ENCODE data around the gene WAS. TPM values are rescaled to one million over a fixed set of nuclear protein-coding genes. Genes with fewer than 3 reads are reported as not detected.

The WAS gene
- total RNA-seq, 4 donors from 2014 or later: 1.4 to 4.8 (median 3.3) TPM

GRCh38 chrX:48736303-48736702, 52.7 kb downstream of the WAS start:
- Histone ChIP-seq H3K4me3 (replicated peaks in 1 of 3) (no peak overlapping the region), H3K9me3 (no peaks in the 10 kb centered on the region), H3K36me3 (no peaks in the 10 kb centered on the region), H3K4me1 (peaks cover 4% of the 10 kb centered on the region in 2 donors), H3K27me3 (no peaks in the 10 kb centered on the region), H3K27ac (no peak overlapping the region)
- TF ChIP-seq POLR2A (IDR thresholded peaks at IDR 0.05): no peak
- no peak for TF ChIP-seq CTCF (IDR thresholded peaks at IDR 0.05)
- intact Hi-C loops (cut with DNase I): no loop called here
- no peak for DNase-seq
- WGBS, 2 donors: 93% methylated on average over 1 of the region's 1 CpG

GRCh38 chrX:48736878-48737212, 53.2 kb downstream of the WAS start:
- TF ChIP-seq POLR2A (IDR thresholded peaks at IDR 0.05) (no peak), CTCF (IDR thresholded peaks at IDR 0.05) (no peak)
- no peaks in the 10 kb centered on the region for H3K9me3 ChIP-seq
- DNase-seq: no peak
- intact Hi-C loops (cut with DNase I): no loop called here
- peaks cover 4% of the 10 kb centered on the region in 2 donors for H3K4me1 ChIP-seq
- WGBS, 2 donors: 11 to 14% methylated on average over 5 to 7 of the region's 10 CpGs
- no peak overlapping the region for H3K4me3 ChIP-seq (replicated peaks in 1 of 3)
- H3K27ac ChIP-seq: no peak overlapping the region
- H3K27me3 ChIP-seq: no peaks in the 10 kb centered on the region
- H3K36me3 ChIP-seq: no peaks in the 10 kb centered on the region

- TF ChIP-seq POLR2A (IDR thresholded peaks at IDR 0.05): peak in 1 of 2 donors; percentile 63
- TF ChIP-seq CTCF (IDR thresholded peaks at IDR 0.05): no peak
- H3K27me3 ChIP-seq: no peaks in the 10 kb centered on the region
- H3K4me3 ChIP-seq (replicated peaks in 1 of 3): peak overlapping the region in 2 of 3 donors; percentile 34 to 42
- DNase-seq: peak; percentile 89 to 91
- no peaks in the 10 kb centered on the region for H3K9me3 ChIP-seq
- intact Hi-C loops (cut with DNase I): no loop called here
- H3K4me1 ChIP-seq: peaks cover 4% of the 10 kb centered on the region in 2 donors
- peak overlapping the region; percentile 54 to 77 (median 76) for H3K27ac ChIP-seq
- H3K36me3 ChIP-seq: no peaks in the 10 kb centered on the region
- WGBS, 2 donors: 0 to 1% methylated on average over 21 to 24 of the region's 48 CpGs
Observed at GRCh38 chrX:48737213-48737938, 53.8 kb downstream of the WAS start.

- intact Hi-C loops (cut with DNase I): no loop called here
- no peaks in the 10 kb centered on the region for H3K36me3 ChIP-seq
- peak overlapping the region in 2 of 3 donors; percentile 34 to 42 for H3K4me3 ChIP-seq (replicated peaks in 1 of 3)
- TF ChIP-seq CTCF (IDR thresholded peaks at IDR 0.05): no peak
- no peak for TF ChIP-seq POLR2A (IDR thresholded peaks at IDR 0.05)
- peak overlapping the region; percentile 54 to 77 (median 76) for H3K27ac ChIP-seq
- no peaks in the 10 kb centered on the region for H3K9me3 ChIP-seq
- 42 to 47% methylated on average over 7 of the region's 7 CpGs for WGBS, 2 donors
- peaks cover 4% of the 10 kb centered on the region in 2 donors for H3K4me1 ChIP-seq
- no peaks in the 10 kb centered on the region for H3K27me3 ChIP-seq
- no peak for DNase-seq
Observed at GRCh38 chrX:48737940-48738339, 54.3 kb downstream of the WAS start.

Small RNA genes within 50 kb of the gene (small RNA-seq; reads per million reads assigned to genes)
- gene RNU6-1056P: not detected

Other genes with a start within 250 kb of the WAS start
- 10 to 100 TPM in 3 of 4 donors, 1 to 10 TPM in 1; 9.9 to 76.8 (median 40.1) TPM for gene SLC38A5, start 213.5 kb upstream of the WAS start, total RNA-seq
- gene FTSJ1, start 207.6 kb upstream of the WAS start, total RNA-seq: 10 to 100 TPM; 45.9 to 64.9 (median 62.5) TPM
- 10 to 100 TPM; 14.5 to 36.4 (median 21.4) TPM for gene PORCN, start 174.8 kb upstream of the WAS start, total RNA-seq
- 10 to 100 TPM; 11.0 to 43.5 (median 35.5) TPM for gene EBP, start 162.0 kb upstream of the WAS start, total RNA-seq
- 10 to 100 TPM in 3 of 4 donors, 1 to 10 TPM in 1; 9.4 to 16.5 (median 12.2) TPM for gene TBC1D25, start 144.1 kb upstream of the WAS start, total RNA-seq
- 100 to 1,000 TPM; 122 to 250 (median 177) TPM for gene RBM3, start 109.3 kb upstream of the WAS start, total RNA-seq
- gene WDR13, start 86.3 kb upstream of the WAS start, total RNA-seq: 100 to 1,000 TPM; 134 to 181 (median 171) TPM
- gene SUV39H1, start 12.9 kb downstream of the WAS start, total RNA-seq: 1 to 10 TPM; 2.7 to 8.6 (median 7.1) TPM
- gene GLOD5, start 77.9 kb downstream of the WAS start, total RNA-seq: 1 to 10 TPM in 2 of 4 donors, not detected in 2; 1.2 to 3.3 TPM
- not detected for gene GATA1, start 102.8 kb downstream of the WAS start, total RNA-seq
- 100 to 1,000 TPM in 1 of 4 donors, 10 to 100 TPM in 3; 80.4 to 124 (median 90.5) TPM for gene HDAC6, start 118.3 kb downstream of the WAS start, total RNA-seq
- not detected for gene ERAS, start 142.7 kb downstream of the WAS start, total RNA-seq
- 1 to 10 TPM; 1.5 to 4.0 (median 3.4) TPM for gene PCSK1N, start 151.8 kb downstream of the WAS start, total RNA-seq
- gene TIMM17B, start 214.0 kb downstream of the WAS start, total RNA-seq: 10 to 100 TPM; 34.3 to 53.1 (median 41.2) TPM
- gene PQBP1, start 214.1 kb downstream of the WAS start, total RNA-seq: 10 to 100 TPM; 52.4 to 76.2 (median 57.2) TPM
- 10 to 100 TPM; 26.9 to 47.8 (median 32.3) TPM for gene SLC35A2, start 227.8 kb downstream of the WAS start, total RNA-seq
- 10 to 100 TPM in 1 of 4 donors, 1 to 10 TPM in 3; 4.8 to 12.1 (median 5.9) TPM for gene PIM2, start 235.2 kb downstream of the WAS start, total RNA-seq